Measurements from ENCODE around the gene PANK4. TPM values are rescaled to one million over a fixed set of nuclear protein-coding genes. Genes with fewer than 3 reads are reported as not detected.
"Not testable (repeated sequence)": the region's sequence is repeated elsewhere in the genome, so short reads cannot be mapped to it uniquely, and the experiment has no call there.

Gene PANK4
- total RNA-seq, 1 donor from 2014 or later: 49.1 TPM

- Mint-ChIP-seq H3K27me3 (ENCODE audit: low read depth) (no peaks in the 10 kb centered on the region), H3K27ac (peak within 1 kb of the TSS; percentile 93), H3K4me3 (ENCODE audit: low read depth) (peak within 1 kb of the TSS; percentile 97), H3K4me1 (ENCODE audit: low read depth) (peaks cover 16% of the 10 kb centered on the region), H3K36me3 (ENCODE audit: low read depth) (peaks cover 41% of the 10 kb centered on the region), H3K9me3 (no peaks in the 10 kb centered on the region)
- peak; percentile 78 for DNase-seq (ENCODE audit: low spot score)
- intact Hi-C loops (cut with micrococcal nuclease): loop anchor here (1.0 to 10.0 kb wide), 4 partner anchors 8 to 1151 kb away; partner anchors contain the start of gene MRPL20
These were observed 29.9 kb upstream of the PANK4 start, which contains the start of gene TNFRSF14 for GRCh38 chr1:2556277-2556677. TNFRSF14 (plus strand) TSS chr1:2556371; CDS start chr1:2556665, 294 bp downstream.

- H3K4me3 Mint-ChIP-seq (ENCODE audit: low read depth): peak overlapping the region; percentile 97
- H3K9me3 Mint-ChIP-seq: no peaks in the 10 kb centered on the region
- H3K36me3 Mint-ChIP-seq (ENCODE audit: low read depth): peaks cover 43% of the 10 kb centered on the region
- DNase-seq (ENCODE audit: low spot score): peak; percentile 76
- H3K27ac Mint-ChIP-seq: peak overlapping the region; percentile 93
- peaks cover 16% of the 10 kb centered on the region for H3K4me1 Mint-ChIP-seq (ENCODE audit: low read depth)
- intact Hi-C loops (cut with micrococcal nuclease): loop anchor here (1.0 to 10.0 kb wide), 4 partner anchors 7 to 1151 kb away; partner anchors contain the start of gene MRPL20
- no peaks in the 10 kb centered on the region for H3K27me3 Mint-ChIP-seq (ENCODE audit: low read depth)
These were observed 29.4 kb upstream of the PANK4 start for GRCh38 chr1:2555634-2556276.

- no peaks in the 10 kb centered on the region for H3K9me3 Mint-ChIP-seq
- peak overlapping the region; percentile 93 for H3K27ac Mint-ChIP-seq
- peak; percentile 43 for DNase-seq (ENCODE audit: low spot score)
- no peaks in the 10 kb centered on the region for H3K27me3 Mint-ChIP-seq (ENCODE audit: low read depth)
- intact Hi-C loops (cut with micrococcal nuclease): loop anchor here (10.0 kb wide), 1 partner anchor 1150 kb away; the partner anchor contains the start of gene MRPL20
- H3K4me1 Mint-ChIP-seq (ENCODE audit: low read depth): peaks cover 18% of the 10 kb centered on the region
- H3K36me3 Mint-ChIP-seq (ENCODE audit: low read depth): peaks cover 44% of the 10 kb centered on the region
- H3K4me3 Mint-ChIP-seq (ENCODE audit: low read depth): peak overlapping the region; percentile 97
These were observed 28.4 kb upstream of the PANK4 start for GRCh38 chr1:2554621-2555387.

GRCh38 chr1:2553871-2554620, 27.6 kb upstream of the PANK4 start:
- H3K27me3 Mint-ChIP-seq (ENCODE audit: low read depth): no peaks in the 10 kb centered on the region
- peak overlapping the region; percentile 93 for H3K27ac Mint-ChIP-seq
- intact Hi-C loops (cut with micrococcal nuclease): loop anchor here (10.0 kb wide), 1 partner anchor 1149 kb away; the partner anchor contains the start of gene MRPL20
- H3K9me3 Mint-ChIP-seq: no peaks in the 10 kb centered on the region
- H3K36me3 Mint-ChIP-seq (ENCODE audit: low read depth): peaks cover 42% of the 10 kb centered on the region
- peaks cover 20% of the 10 kb centered on the region for H3K4me1 Mint-ChIP-seq (ENCODE audit: low read depth)
- peak overlapping the region; percentile 97 for H3K4me3 Mint-ChIP-seq (ENCODE audit: low read depth)
- DNase-seq (ENCODE audit: low spot score): no peak

GRCh38 chr1:2553076-2553475, 26.7 kb upstream of the PANK4 start:
- not testable (repeated sequence) for H3K4me3 Mint-ChIP-seq (ENCODE audit: low read depth); H3K27ac Mint-ChIP-seq; DNase-seq (ENCODE audit: low spot score); H3K27me3 Mint-ChIP-seq (ENCODE audit: low read depth); H3K9me3 Mint-ChIP-seq
- Mint-ChIP-seq H3K36me3 (ENCODE audit: low read depth) (peaks cover 33% of the 10 kb centered on the region), H3K4me1 (ENCODE audit: low read depth) (peaks cover 21% of the 10 kb centered on the region)
- intact Hi-C loops (cut with micrococcal nuclease): loop anchor here (10.0 kb wide), 1 partner anchor 1148 kb away; the partner anchor contains the start of gene MRPL20

GRCh38 chr1:2552189-2552588, 25.8 kb upstream of the PANK4 start:
- DNase-seq (ENCODE audit: low spot score): no peak

GRCh38 chr1:2551544-2551943, 25.1 kb upstream of the PANK4 start:
- Mint-ChIP-seq H3K4me1 (ENCODE audit: low read depth) (peaks cover 26% of the 10 kb centered on the region), H3K36me3 (ENCODE audit: low read depth) (peaks cover 21% of the 10 kb centered on the region), H3K27ac (peak overlapping the region; percentile 17)
- not testable (repeated sequence) for H3K9me3 Mint-ChIP-seq; H3K27me3 Mint-ChIP-seq (ENCODE audit: low read depth); H3K4me3 Mint-ChIP-seq (ENCODE audit: low read depth); DNase-seq (ENCODE audit: low spot score)
- intact Hi-C loops (cut with micrococcal nuclease): loop anchor here (10.0 kb wide), 1 partner anchor 1147 kb away; the partner anchor contains the start of gene MRPL20

More at GRCh38 chr1:2552189-2552588, 25.8 kb upstream of the PANK4 start:
- H3K27ac Mint-ChIP-seq: no peak overlapping the region
- no peaks in the 10 kb centered on the region for H3K27me3 Mint-ChIP-seq (ENCODE audit: low read depth)
- peaks cover 26% of the 10 kb centered on the region for H3K36me3 Mint-ChIP-seq (ENCODE audit: low read depth)
- H3K4me3 Mint-ChIP-seq (ENCODE audit: low read depth): no peak overlapping the region
- H3K9me3 Mint-ChIP-seq: no peaks in the 10 kb centered on the region
- intact Hi-C loops (cut with micrococcal nuclease): loop anchor here (10.0 kb wide), 1 partner anchor 1147 kb away; the partner anchor contains the start of gene MRPL20
- peaks cover 26% of the 10 kb centered on the region for H3K4me1 Mint-ChIP-seq (ENCODE audit: low read depth)

GRCh38 chr1:2550309-2550861, 24.0 kb upstream of the PANK4 start:
- not testable (repeated sequence) for H3K4me3 Mint-ChIP-seq (ENCODE audit: low read depth); DNase-seq (ENCODE audit: low spot score); H3K9me3 Mint-ChIP-seq; H3K27ac Mint-ChIP-seq; H3K27me3 Mint-ChIP-seq (ENCODE audit: low read depth)
- Mint-ChIP-seq H3K36me3 (ENCODE audit: low read depth) (peaks cover 14% of the 10 kb centered on the region), H3K4me1 (ENCODE audit: low read depth) (peaks cover 26% of the 10 kb centered on the region)
- intact Hi-C loops (cut with micrococcal nuclease): loop anchor here (10.0 kb wide), 1 partner anchor 1146 kb away; the partner anchor contains the start of gene MRPL20

- Mint-ChIP-seq H3K4me1 (ENCODE audit: low read depth) (peaks cover 22% of the 10 kb centered on the region), H3K27ac (peak overlapping the region; percentile 95), H3K36me3 (ENCODE audit: low read depth) (peaks cover 11% of the 10 kb centered on the region), H3K4me3 (ENCODE audit: low read depth) (peak overlapping the region; percentile 37)
- intact Hi-C loops (cut with micrococcal nuclease): loop anchor here (10.0 kb wide), 2 partner anchors 95 to 1145 kb away; partner anchors contain the start of gene MRPL20
- H3K27me3 Mint-ChIP-seq (ENCODE audit: low read depth); DNase-seq (ENCODE audit: low spot score); H3K9me3 Mint-ChIP-seq: not testable (repeated sequence)
These were observed 23.1 kb upstream of the PANK4 start for GRCh38 chr1:2549367-2550029.

- Mint-ChIP-seq H3K4me1 (ENCODE audit: low read depth) (peaks cover 15% of the 10 kb centered on the region), H3K27me3 (ENCODE audit: low read depth) (no peaks in the 10 kb centered on the region), H3K36me3 (ENCODE audit: low read depth) (peaks cover 10% of the 10 kb centered on the region), H3K9me3 (no peaks in the 10 kb centered on the region), H3K27ac (peak overlapping the region; percentile 95), H3K4me3 (ENCODE audit: low read depth) (peak overlapping the region; percentile 85)
- intact Hi-C loops (cut with micrococcal nuclease): loop anchor here (1.0 to 10.0 kb wide), 3 partner anchors 8 to 97 kb away; partner anchors contain the start of gene TNFRSF14
- peak; percentile 73 for DNase-seq (ENCODE audit: low spot score)
These were observed 21.7 kb upstream of the PANK4 start for GRCh38 chr1:2548068-2548589.
